ENCODE measurements around the gene BRIP1. TPM values are rescaled to one million over a fixed set of nuclear protein-coding genes. Genes with fewer than 3 reads are reported as not detected.

Gene BRIP1
- total RNA-seq, 3 donors from 2014 or later, result 0.89 to 7.4 (median 3.2) TPM

DNA sequence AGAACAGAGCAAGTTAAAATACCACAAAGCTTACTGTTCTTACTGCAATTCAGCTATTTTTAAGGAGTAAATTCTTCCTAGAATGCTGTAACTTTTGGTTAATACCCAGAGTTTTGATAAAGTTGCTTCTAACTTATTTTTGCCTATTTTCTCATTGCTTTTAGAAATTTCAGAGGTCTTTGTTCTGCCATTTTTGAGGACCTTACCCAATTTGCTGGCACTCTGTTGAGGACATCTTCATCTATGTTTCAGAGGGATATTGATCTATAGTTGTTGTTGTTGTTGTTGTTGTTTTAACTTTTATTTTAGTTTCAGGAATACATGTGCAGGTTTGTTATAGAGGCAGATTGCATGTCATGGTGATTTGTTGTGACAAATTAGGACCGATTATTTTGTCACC lies 161.3 kb downstream of the BRIP1 start:
- no peaks in the 10 kb centered on the region for H3K36me3 ChIP-seq (ENCODE audit: low read depth)
- DNase-seq, result no peak
- ATAC-seq, result no peak
- no peak overlapping the region for H3K4me3 ChIP-seq
- intact Hi-C loops (cut with DNase I, micrococcal nuclease), result no loop called here
- H3K4me1 ChIP-seq (ENCODE audit: low read depth), result no peaks in the 10 kb centered on the region
- TF ChIP-seq, protein P1, sequence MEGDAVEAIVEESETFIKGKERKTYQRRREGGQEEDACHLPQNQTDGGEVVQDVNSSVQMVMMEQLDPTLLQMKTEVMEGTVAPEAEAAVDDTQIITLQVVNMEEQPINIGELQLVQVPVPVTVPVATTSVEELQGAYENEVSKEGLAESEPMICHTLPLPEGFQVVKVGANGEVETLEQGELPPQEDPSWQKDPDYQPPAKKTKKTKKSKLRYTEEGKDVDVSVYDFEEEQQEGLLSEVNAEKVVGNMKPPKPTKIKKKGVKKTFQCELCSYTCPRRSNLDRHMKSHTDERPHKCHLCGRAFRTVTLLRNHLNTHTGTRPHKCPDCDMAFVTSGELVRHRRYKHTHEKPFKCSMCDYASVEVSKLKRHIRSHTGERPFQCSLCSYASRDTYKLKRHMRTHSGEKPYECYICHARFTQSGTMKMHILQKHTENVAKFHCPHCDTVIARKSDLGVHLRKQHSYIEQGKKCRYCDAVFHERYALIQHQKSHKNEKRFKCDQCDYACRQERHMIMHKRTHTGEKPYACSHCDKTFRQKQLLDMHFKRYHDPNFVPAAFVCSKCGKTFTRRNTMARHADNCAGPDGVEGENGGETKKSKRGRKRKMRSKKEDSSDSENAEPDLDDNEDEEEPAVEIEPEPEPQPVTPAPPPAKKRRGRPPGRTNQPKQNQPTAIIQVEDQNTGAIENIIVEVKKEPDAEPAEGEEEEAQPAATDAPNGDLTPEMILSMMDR (IDR thresholded peaks at IDR 0.05), result no peak
- H3K9me3 ChIP-seq, result peaks cover 33% of the 10 kb centered on the region

DNA sequence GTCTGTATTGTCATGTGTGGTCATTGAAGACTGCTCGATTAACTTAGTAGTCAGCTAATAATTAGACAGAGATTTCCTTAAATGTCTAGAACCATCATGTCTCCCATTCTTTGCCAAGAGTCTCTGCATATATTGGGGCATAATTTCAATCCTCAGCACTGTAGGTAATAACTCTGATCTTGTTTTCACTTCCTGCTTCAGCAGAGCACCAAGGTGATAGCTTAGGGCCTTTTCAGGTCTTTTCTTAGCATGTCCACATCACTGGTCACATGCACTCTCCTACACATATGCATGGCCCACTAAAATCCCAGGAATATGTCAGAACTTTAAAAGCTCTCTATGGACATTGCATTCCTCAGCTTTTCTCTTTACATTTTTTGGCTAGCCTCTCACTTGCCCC lies 162.0 kb downstream of the BRIP1 start:
- Histone ChIP-seq H3K36me3 (ENCODE audit: low read depth) (no peaks in the 10 kb centered on the region), H3K9me3 (peaks cover 33% of the 10 kb centered on the region), H3K4me1 (ENCODE audit: low read depth) (no peaks in the 10 kb centered on the region), H3K4me3 (no peak overlapping the region)
- ATAC-seq (no peak), DNase-seq (no peak)
- TF ChIP-seq, protein P1 (IDR thresholded peaks at IDR 0.05), result no peak
- intact Hi-C loops (cut with DNase I, micrococcal nuclease), result no loop called here

DNA sequence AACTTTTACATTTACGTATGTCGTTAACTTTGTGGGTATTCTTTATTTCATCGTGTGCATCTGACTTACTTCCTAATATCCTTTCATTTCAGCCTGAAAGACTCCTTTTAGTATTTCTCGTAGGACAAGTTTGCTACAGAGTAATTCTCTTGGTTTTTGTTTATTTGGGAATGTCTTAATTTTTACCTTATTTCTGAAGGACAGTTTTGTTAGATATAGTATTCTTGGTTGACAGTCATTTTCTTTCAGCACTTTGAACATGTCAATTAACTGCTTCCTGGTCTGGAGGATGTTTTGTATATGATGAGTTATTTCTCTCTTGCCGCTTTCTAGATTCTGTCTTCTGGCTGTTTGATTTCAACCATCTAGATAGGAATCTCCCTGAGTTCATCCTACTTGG lies 163.1 kb downstream of the BRIP1 start:
- Histone ChIP-seq H3K4me3 (no peak overlapping the region), H3K4me1 (ENCODE audit: low read depth) (no peaks in the 10 kb centered on the region), H3K9me3 (peaks cover 33% of the 10 kb centered on the region), H3K36me3 (ENCODE audit: low read depth) (no peaks in the 10 kb centered on the region)
- ATAC-seq (no peak), DNase-seq (no peak)
- TF ChIP-seq, protein P1 (IDR thresholded peaks at IDR 0.05), result no peak
- intact Hi-C loops (cut with DNase I, micrococcal nuclease), result no loop called here

DNA sequence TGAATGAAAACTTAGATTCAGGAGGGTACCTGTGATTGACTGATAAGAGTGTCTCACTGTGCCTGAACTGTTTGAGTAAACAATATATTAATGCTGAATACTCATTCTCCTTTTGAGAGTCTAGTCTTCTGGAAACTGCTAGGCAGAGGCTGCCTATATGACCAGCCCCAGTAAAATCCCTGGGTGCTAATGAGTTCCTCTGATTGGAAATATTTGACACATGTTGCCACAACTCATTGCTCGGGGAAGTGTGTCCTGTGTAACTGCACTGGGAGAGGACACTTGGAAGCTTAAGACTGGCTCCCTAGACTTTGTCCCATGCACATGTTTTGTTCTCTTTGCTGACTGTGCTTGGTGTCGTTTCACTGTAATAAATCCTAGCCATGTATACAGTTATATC lies 163.6 kb downstream of the BRIP1 start:
- intact Hi-C loops (cut with DNase I, micrococcal nuclease), result no loop called here
- no peak for DNase-seq
- Histone ChIP-seq H3K4me3 (no peak overlapping the region), H3K9me3 (peaks cover 33% of the 10 kb centered on the region), H3K36me3 (ENCODE audit: low read depth) (no peaks in the 10 kb centered on the region), H3K4me1 (ENCODE audit: low read depth) (no peaks in the 10 kb centered on the region)
- ATAC-seq, result no peak
- TF ChIP-seq, protein P1 (IDR thresholded peaks at IDR 0.05), result no peak

DNA sequence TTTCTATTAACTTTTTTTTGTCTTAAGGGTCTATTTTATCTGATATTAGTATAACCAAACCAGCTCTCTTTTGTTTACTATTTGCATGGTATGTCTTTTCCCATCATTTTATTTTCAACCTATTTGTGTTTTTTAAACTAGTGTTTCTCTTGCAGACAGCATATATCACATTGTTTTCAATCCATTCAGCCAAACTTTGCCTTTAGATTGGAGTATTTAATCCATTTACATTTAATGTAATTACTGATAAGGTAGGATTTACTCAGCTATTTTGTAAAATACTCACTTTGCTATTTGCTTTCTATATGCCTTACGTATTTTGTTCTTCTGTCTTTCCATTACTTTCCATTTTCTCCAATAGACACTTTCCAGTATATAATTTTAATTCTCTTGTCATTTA lies 164.3 kb downstream of the BRIP1 start:
- TF ChIP-seq, protein P1 (IDR thresholded peaks at IDR 0.05), result no peak
- H3K9me3 ChIP-seq, result peaks cover 33% of the 10 kb centered on the region
- H3K36me3 ChIP-seq (ENCODE audit: low read depth), result no peaks in the 10 kb centered on the region
- ATAC-seq, result no peak
- DNase-seq, result no peak
- H3K4me3 ChIP-seq, result no peak overlapping the region
- no peaks in the 10 kb centered on the region for H3K4me1 ChIP-seq (ENCODE audit: low read depth)
- intact Hi-C loops (cut with DNase I, micrococcal nuclease), result no loop called here

DNA sequence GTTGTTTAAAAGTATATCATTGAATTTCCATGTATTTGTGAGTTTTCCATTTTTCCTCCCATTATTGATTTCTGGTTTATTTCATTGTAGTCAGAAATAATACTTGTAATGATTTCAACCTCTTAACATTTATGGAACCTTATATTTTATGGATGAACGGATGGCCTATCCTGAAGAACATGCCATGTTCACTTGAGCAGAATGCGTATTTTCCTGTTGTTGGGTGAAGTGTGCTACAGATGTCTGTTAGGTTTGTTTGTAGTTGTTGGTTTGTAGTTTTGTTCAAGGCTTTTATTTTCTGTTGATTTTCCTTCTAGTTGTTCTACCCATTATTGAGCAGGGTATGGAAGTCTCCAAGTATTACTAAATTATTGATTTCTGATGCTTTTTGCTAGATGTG lies 165.1 kb downstream of the BRIP1 start:
- H3K9me3 ChIP-seq, result peaks cover 33% of the 10 kb centered on the region
- H3K4me1 ChIP-seq (ENCODE audit: low read depth), result no peaks in the 10 kb centered on the region
- intact Hi-C loops (cut with DNase I, micrococcal nuclease), result no loop called here
- no peak overlapping the region for H3K4me3 ChIP-seq
- H3K36me3 ChIP-seq (ENCODE audit: low read depth), result no peaks in the 10 kb centered on the region
- TF ChIP-seq, protein P1 (IDR thresholded peaks at IDR 0.05), result no peak
- DNase-seq (no peak), ATAC-seq (no peak)

Measured in mucosa of descending colon (tissue), 3 donors.